HG03175 (cell line): Measurements from ENCODE around the gene NRP2.

ENCODE experiments used
- ATAC-seq: cut with Tn5 transposase; IDR thresholded peaks from one replicate; pipeline ENCODE4 v1.9.1; 2021; ENCODE audit warnings: mild to moderate bottlenecking, moderate library complexity; ENCODE audit not compliant: unreplicated experiment

The NRP2 gene

DNA sequence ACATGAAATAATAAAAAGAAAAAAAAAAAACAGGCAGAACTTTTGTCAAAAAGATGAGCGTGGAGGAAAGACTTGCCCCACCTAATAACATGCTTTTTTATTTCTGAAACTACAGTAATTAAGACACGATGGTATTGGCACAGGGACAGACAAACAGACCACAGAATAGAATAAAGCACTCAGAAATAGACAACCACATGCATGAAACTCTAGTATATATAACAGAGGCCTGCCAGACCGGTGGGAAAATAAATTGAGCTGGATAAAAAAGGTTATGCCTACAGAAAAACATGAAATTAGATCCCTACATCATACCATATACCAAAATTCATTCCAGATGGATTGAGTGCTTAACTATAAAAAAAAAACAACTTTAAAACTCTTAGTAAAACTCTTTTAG, 163.1 kb downstream of the NRP2 start:
- ATAC-seq, result no peak
